Natural killer cell treated with Interleukin-12 subunit alpha and Interleukin-12 subunit beta and Interleukin-15 and Interleukin-18, amount 100 ng/mL, for 72 hours (primary cell): ENCODE measurements around the gene CPEB3. TPM values are rescaled to one million over a fixed set of nuclear protein-coding genes. Genes with fewer than 3 reads are reported as not detected.

Source experiments
- ATAC-seq, 2 donors: fragments of 150-1000 bp; cut with Tn5 transposase in 1 of 2; sonication (Bioruptor Pico), chemical (Tn5 transposase) in 1 of 2; 2 replicates each; pipeline ENCODE4 v1.10.0; 2021
- DNase-seq: peaks from one replicate; pipeline ENCODE4 v3.0.0; 2022; ENCODE audit warnings: low spot score
- H3K27ac Mint-ChIP-seq, 2 donors: 1 replicate in 1 of 2; 2 replicates in 1 of 2; pipeline ENCODE4 v1.8.0; 2022; ENCODE audit warnings: mixed read lengths in 2 of 2, mild to moderate bottlenecking in 1 of 2, moderate library complexity in 1 of 2
- H3K27me3 Mint-ChIP-seq, 2 donors: 1 replicate in 1 of 2; 2 replicates in 1 of 2; pipeline ENCODE4 v1.8.0; 2022; ENCODE audit warnings: mixed read lengths in 2 of 2
- H3K36me3 Mint-ChIP-seq: one replicate; pipeline ENCODE4 v1.8.0; 2022; ENCODE audit warnings: mixed read lengths
- H3K4me1 Mint-ChIP-seq, 2 donors: 1 replicate in 1 of 2; 2 replicates in 1 of 2; pipeline ENCODE4 v1.8.0; 2022; ENCODE audit warnings: low read depth in 2 of 2, mixed read lengths in 2 of 2, mild to moderate bottlenecking in 1 of 2
- H3K4me3 Mint-ChIP-seq: one replicate; pipeline ENCODE4 v1.8.0; 2022; ENCODE audit warnings: mixed read lengths
- H3K9me3 Mint-ChIP-seq: 2 replicates; pipeline ENCODE4 v1.8.0; 2022; ENCODE audit warnings: mixed read lengths
- total RNA-seq, 2 donors: library from RNA; stranded (reverse); gene quantifications; one replicate each; pipeline ENCODE4 v1.2.3, GENCODE V29; 2022

The CPEB3 gene
- total RNA-seq, 2 donors from 2014 or later, result 4.0 to 4.8 TPM

- no peaks in the 10 kb centered on the region for H3K9me3 Mint-ChIP-seq
- no peak overlapping the region for H3K27ac Mint-ChIP-seq
- H3K27me3 Mint-ChIP-seq, result no peaks in the 10 kb centered on the region
- H3K4me1 Mint-ChIP-seq, result peaks cover 0 to 8% of the 10 kb centered on the region in 2 donors
- DNase-seq, result no peak
- ATAC-seq, result peak in 1 of 2 donors; percentile 41
- no peaks in the 10 kb centered on the region for H3K36me3 Mint-ChIP-seq
- H3K4me3 Mint-ChIP-seq, result no peak overlapping the region
Measured at GRCh38 chr10:92110039-92110794, 180.7 kb downstream of the CPEB3 start.

- Mint-ChIP-seq H3K9me3 (no peaks in the 10 kb centered on the region), H3K4me3 (no peak overlapping the region), H3K4me1 (peaks cover 0 to 8% of the 10 kb centered on the region in 2 donors), H3K27me3 (no peaks in the 10 kb centered on the region), H3K27ac (no peak overlapping the region), H3K36me3 (no peaks in the 10 kb centered on the region)
- ATAC-seq, result no peak
- no peak for DNase-seq
Measured at GRCh38 chr10:92108747-92109146, 182.1 kb downstream of the CPEB3 start.

DNA sequence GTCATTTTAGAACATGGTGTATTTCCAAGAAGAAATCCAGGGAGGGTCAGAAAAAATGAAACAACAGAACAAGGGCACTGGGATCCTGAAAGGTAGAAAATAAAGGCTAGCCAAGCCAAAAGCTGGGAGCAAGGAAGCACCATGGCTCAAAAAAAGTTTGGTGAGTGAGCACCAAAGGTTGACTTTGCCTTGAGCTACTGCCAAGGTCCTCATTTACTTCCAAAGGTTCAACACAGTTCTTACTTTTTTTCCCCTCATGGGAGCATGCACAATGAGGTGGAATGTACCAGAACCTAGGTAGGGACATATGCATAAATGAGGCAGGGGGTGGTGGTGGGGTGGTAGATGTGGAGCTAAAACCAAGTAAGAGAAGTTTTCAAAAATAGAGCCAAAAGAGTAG is 182.8 kb downstream of the CPEB3 start:
- DNase-seq (no peak), ATAC-seq (no peak)
- H3K4me3 Mint-ChIP-seq, result no peak overlapping the region
- no peaks in the 10 kb centered on the region for H3K36me3 Mint-ChIP-seq
- no peaks in the 10 kb centered on the region for H3K27me3 Mint-ChIP-seq
- no peaks in the 10 kb centered on the region for H3K9me3 Mint-ChIP-seq
- H3K4me1 Mint-ChIP-seq, result peaks cover 0 to 8% of the 10 kb centered on the region in 2 donors
- no peak overlapping the region for H3K27ac Mint-ChIP-seq

DNA sequence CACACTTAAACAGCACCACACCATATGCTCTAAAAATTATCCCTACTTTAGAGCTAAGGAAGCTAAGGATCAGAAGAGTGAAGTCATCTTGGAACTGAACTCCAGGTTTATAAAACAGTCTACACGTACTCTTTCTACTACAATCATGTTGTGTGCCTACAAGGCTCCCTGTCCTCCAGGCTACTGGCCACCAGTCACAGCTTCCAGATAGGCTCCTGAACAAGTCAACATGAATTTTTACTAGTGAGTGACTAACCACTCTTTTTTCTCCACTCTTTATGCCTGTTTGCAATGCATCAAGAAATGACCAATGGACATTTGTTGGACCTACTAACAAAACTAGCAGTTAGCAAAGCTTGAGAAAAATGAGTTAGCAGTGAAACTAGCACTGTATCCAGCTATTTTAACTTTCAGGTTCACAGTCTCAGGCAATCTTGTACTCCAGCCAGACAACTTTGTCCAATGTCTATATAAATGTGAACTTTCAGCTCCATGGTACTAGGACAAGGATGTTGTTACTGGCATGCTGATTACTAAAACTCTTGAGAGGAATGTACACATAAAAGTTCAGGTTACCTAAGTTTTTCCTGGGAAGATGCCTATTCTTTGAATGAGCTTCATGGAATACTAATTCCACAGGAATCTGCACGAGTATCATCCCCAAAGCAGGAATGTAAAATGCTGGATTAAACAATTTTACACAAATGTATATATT is 187.3 kb downstream of the CPEB3 start:
- Mint-ChIP-seq H3K4me1 (peaks cover 12 to 22% of the 10 kb centered on the region in 2 donors), H3K36me3 (no peaks in the 10 kb centered on the region), H3K27me3 (no peaks in the 10 kb centered on the region), H3K9me3 (no peaks in the 10 kb centered on the region), H3K4me3 (no peak overlapping the region), H3K27ac (no peak overlapping the region)
- ATAC-seq (no peak), DNase-seq (no peak)

DNA sequence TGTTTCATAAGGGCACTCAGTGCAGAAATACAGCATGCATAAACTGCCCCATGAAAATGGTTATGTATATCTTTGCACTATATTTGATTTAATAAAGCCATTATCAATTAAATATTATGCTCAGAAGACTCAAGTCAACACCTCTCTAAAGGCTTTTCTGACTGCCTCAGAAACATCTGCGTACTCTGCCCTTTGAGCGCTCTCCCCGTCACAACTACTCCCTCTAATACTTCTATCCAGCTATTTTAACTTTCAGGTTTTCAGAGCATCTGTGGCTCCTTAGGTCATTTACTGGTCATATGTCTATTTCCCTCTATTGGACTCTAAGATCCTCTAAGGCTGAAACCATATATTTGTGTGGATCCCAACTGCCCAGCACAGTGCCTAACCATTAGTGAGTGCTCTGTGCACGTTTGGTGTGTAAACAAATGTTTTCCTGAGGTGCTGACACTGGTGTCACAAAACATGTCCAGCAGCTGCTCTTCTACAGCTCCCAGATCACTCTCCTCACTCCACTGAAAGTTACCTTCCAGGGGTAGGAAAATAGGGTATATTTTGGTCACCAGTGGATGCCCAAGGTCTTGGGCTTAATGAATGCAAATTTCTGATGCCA is 188.2 kb downstream of the CPEB3 start:
- Mint-ChIP-seq H3K27ac (no peak overlapping the region), H3K4me1 (peaks cover 12 to 22% of the 10 kb centered on the region in 2 donors), H3K4me3 (no peak overlapping the region), H3K36me3 (no peaks in the 10 kb centered on the region), H3K9me3 (no peaks in the 10 kb centered on the region), H3K27me3 (no peaks in the 10 kb centered on the region)
- no peak for DNase-seq
- ATAC-seq, result no peak

- Mint-ChIP-seq H3K27me3 (no peaks in the 10 kb centered on the region), H3K4me3 (no peak overlapping the region), H3K4me1 (no peaks in the 10 kb centered on the region), H3K27ac (no peak overlapping the region), H3K36me3 (no peaks in the 10 kb centered on the region), H3K9me3 (no peaks in the 10 kb centered on the region)
- no peak for ATAC-seq
- no peak for DNase-seq
Measured at GRCh38 chr10:92094960-92095359, 195.9 kb downstream of the CPEB3 start.

GRCh38 chr10:92091965-92092364 is 198.9 kb downstream of the CPEB3 start:
- Mint-ChIP-seq H3K27ac (no peak overlapping the region), H3K9me3 (no peaks in the 10 kb centered on the region), H3K4me3 (no peak overlapping the region), H3K4me1 (no peaks in the 10 kb centered on the region), H3K36me3 (no peaks in the 10 kb centered on the region), H3K27me3 (no peaks in the 10 kb centered on the region)
- ATAC-seq, result no peak
- DNase-seq, result no peak

DNA sequence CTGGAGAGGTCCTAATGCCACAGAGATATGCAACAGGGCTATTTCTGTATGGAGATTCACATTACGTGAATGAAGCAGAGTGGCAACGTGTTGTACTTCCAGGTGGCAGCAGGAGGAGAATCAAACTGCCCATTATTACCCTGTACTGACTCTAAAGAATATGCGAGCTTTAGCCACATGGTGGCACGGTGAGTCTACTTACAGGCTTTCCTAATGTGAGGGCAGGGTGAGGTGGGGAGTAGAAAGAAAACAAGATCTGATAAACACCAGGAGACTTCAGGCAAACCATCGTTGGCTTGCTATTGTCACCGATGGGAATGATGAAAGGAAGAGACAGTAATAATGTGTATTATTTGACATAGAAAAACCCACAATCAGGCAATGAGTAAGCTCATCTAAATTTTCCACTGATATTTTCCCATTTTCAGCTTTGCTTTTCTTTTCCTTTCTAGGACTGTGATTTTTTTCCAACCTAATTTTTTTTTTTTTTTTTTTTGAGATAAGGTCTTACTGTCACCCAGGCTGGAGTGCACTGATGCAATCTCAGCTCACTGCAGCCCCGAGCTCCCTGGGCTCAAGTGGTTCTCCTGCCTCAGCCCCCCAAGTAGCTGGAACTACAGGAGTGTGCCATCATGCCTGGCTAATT is 203.0 kb downstream of the CPEB3 start:
- H3K4me3 Mint-ChIP-seq, result no peak overlapping the region

GRCh38 chr10:92082583-92083280 is 208.1 kb downstream of the CPEB3 start:
- Mint-ChIP-seq H3K36me3 (peaks cover 12% of the 10 kb centered on the region), H3K27ac (no peak overlapping the region), H3K9me3 (no peaks in the 10 kb centered on the region), H3K4me3 (no peak overlapping the region), H3K27me3 (no peaks in the 10 kb centered on the region), H3K4me1 (peaks cover 0 to 3% of the 10 kb centered on the region in 2 donors)
- ATAC-seq (no peak), DNase-seq (no peak)

More for the DNA sequence above, 203.0 kb downstream of the CPEB3 start:
- DNase-seq (no peak), ATAC-seq (peak; percentile 69 to 86)
- H3K27ac Mint-ChIP-seq, result no peak overlapping the region
- H3K4me1 Mint-ChIP-seq, result no peaks in the 10 kb centered on the region
- no peaks in the 10 kb centered on the region for H3K36me3 Mint-ChIP-seq
- no peaks in the 10 kb centered on the region for H3K9me3 Mint-ChIP-seq
- H3K27me3 Mint-ChIP-seq, result no peaks in the 10 kb centered on the region

GRCh38 chr10:92081641-92082040 is 209.2 kb downstream of the CPEB3 start:
- no peak for DNase-seq
- Mint-ChIP-seq H3K9me3 (no peaks in the 10 kb centered on the region), H3K36me3 (peaks cover 12% of the 10 kb centered on the region), H3K27me3 (no peaks in the 10 kb centered on the region), H3K4me3 (no peak overlapping the region), H3K4me1 (peaks cover 0 to 3% of the 10 kb centered on the region in 2 donors), H3K27ac (no peak overlapping the region)
- no peak for ATAC-seq

DNA sequence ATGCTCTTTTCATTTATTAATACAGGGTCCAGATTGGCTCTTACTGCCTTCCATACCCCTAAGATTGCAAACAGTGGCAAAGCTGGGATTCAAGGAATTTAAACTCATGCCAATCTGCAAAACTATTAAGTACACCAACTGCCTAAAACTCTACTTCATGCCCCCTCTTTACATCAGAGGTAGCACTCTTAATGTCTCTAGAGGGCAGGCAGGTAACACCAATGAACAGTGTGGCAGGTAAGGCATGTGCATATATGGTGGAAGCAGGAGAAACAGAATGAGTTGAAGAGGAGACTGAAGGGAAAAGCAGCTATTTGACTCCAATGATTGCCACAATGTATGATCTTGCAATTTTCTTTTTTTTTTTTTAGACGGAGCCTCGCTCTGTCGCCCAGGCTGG is 210.6 kb downstream of the CPEB3 start:
- H3K4me3 Mint-ChIP-seq, result no peak overlapping the region
- no peaks in the 10 kb centered on the region for H3K9me3 Mint-ChIP-seq
- H3K27ac Mint-ChIP-seq, result no peak overlapping the region
- DNase-seq, result no peak
- no peaks in the 10 kb centered on the region for H3K27me3 Mint-ChIP-seq
- H3K4me1 Mint-ChIP-seq, result peaks cover 0 to 3% of the 10 kb centered on the region in 2 donors
- peaks cover 12% of the 10 kb centered on the region for H3K36me3 Mint-ChIP-seq
- ATAC-seq, result no peak

DNA sequence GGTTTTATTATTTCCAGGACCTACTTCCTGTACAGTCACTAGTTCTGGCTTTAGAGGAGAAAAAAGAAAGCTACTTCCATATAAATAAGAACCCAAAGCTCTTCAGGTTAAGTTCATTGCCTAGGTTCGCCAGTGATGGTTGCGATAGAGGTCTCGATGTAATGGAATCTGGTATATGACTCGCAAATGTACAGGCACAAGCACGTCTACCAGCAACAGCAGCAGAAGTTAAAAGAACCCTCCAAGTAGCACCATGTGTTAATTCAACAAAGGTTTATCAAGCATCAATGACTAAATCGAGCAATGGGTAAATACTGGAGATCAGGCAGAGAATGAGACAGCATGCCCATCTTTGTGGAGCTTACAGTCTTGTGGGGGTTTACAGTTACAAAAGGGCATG is 211.9 kb downstream of the CPEB3 start:
- H3K36me3 Mint-ChIP-seq, result peaks cover 12% of the 10 kb centered on the region
- H3K9me3 Mint-ChIP-seq, result no peaks in the 10 kb centered on the region
- H3K27me3 Mint-ChIP-seq, result no peaks in the 10 kb centered on the region
- H3K4me1 Mint-ChIP-seq, result peaks cover 0 to 3% of the 10 kb centered on the region in 2 donors
- no peak overlapping the region for H3K4me3 Mint-ChIP-seq
- DNase-seq (no peak), ATAC-seq (no peak)
- H3K27ac Mint-ChIP-seq, result no peak overlapping the region

DNA sequence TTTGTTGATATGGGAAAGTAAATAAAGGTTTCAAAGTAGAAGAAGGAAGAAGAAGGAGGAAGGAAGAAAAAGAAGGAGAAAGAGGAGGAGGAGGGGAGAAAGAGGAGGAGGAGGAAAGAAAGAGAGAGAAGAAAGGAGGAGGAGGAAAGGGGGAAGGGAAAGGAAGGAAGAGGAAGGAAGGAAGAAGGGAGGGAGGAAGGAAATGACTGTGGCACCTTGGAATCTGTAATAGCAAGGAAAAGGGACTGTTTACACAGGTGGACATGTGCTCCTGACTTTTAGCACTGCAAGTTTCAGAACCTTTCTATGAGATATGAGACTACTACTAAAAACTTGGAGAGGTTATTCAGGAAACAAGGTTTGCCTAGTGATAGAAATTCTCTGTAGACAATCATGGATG is 214.2 kb downstream of the CPEB3 start:
- ATAC-seq, result no peak
- Mint-ChIP-seq H3K36me3 (peaks cover 12% of the 10 kb centered on the region), H3K27ac (no peak overlapping the region), H3K4me3 (no peak overlapping the region), H3K4me1 (no peaks in the 10 kb centered on the region), H3K27me3 (no peaks in the 10 kb centered on the region), H3K9me3 (no peaks in the 10 kb centered on the region)
- DNase-seq, result no peak
